ENCODE results near the gene CEACAM4. TPM values are rescaled to one million over a fixed set of nuclear protein-coding genes. Genes with fewer than 3 reads are reported as not detected.

CEACAM4 gene
- total RNA-seq, 1 experiment from 2014 or later, result not detected

GRCh38 chr19:41624937-41625336 lies 1.9 kb downstream of the CEACAM4 start:
- Histone ChIP-seq H3K4me2 (ENCODE audit: low read length) (no peak overlapping the region), H3K9me3 (ENCODE audit: control insufficient read depth in 1 of 2, insufficient read depth in 1 of 2, low read depth in 1 of 2, low read length in 2 of 2) (peaks cover 0 to 3% of the 10 kb centered on the region in 2 experiments; a peak in 1 of 4 replicates), H3K36me3 (ENCODE audit: control insufficient read depth in 1 of 2, insufficient read depth in 2 of 2, low read length in 2 of 2) (no peaks in the 10 kb centered on the region), H3K4me1 (ENCODE audit: control insufficient read depth in 1 of 2, insufficient read depth in 2 of 2, low read length in 2 of 2) (no peaks in the 10 kb centered on the region), H3K27ac (ENCODE audit: low read depth, low read length) (no peak overlapping the region), H3K9me2 (ENCODE audit: insufficient read depth) (no peaks in the 10 kb centered on the region), H3K4me3 (replicated peaks in 1 of 2; ENCODE audit: low read depth in 1 of 2, low read length in 2 of 2) (no peak overlapping the region), H3K9ac (ENCODE audit: low read length) (no peak overlapping the region), H4K20me1 (ENCODE audit: insufficient read depth) (no peaks in the 10 kb centered on the region), H2AFZ (ENCODE audit: low read depth, low read length, poor library complexity, severe bottlenecking) (no peak overlapping the region), H3K27me3 (ENCODE audit: insufficient read depth, low read length) (peaks cover 68% of the 10 kb centered on the region), H3K79me2 (ENCODE audit: insufficient read depth, low read length) (no peaks in the 10 kb centered on the region)
- intact Hi-C loops (cut with micrococcal nuclease), result no loop called here
- ChIA-PET RAD21 (ENCODE audit: low non-redundant PET in 1 of 2, low total read pairs in 2 of 2, uncharacterized antibody in 2 of 2, unreplicated experiment in 2 of 2) (no interaction called here), POLR2A (no interaction called here), CTCF (interaction anchor here (1.1 kb wide), 1 partner anchor 17 kb away, joined by 4 read pairs; no protein-coding TSS in a partner anchor)
- BruUV-seq (replicated peaks), result no TSS peak
- ATAC-seq, result no peak
- no peak for TF ChIP-seq MAX (IDR thresholded peaks at IDR 0.05)
- TF ChIP-seq ZNF274 (IDR thresholded peaks at IDR 0.05; ENCODE audit: low read depth, low read length), result no peak
- no peak for TF ChIP-seq ZFX (IDR thresholded peaks at IDR 0.05)
- no peak for TF ChIP-seq EZH2 (IDR thresholded peaks at IDR 0.05)
- TF ChIP-seq JUND (IDR thresholded peaks at IDR 0.05), result no peak
- TF ChIP-seq CEBPB (IDR thresholded peaks at IDR 0.05; ENCODE audit: low read depth), result no peak
- TF ChIP-seq YY1 (IDR thresholded peaks at IDR 0.05; ENCODE audit: extremely low read depth, insufficient replicate concordance, low read depth, low read length), result no peak
- no peak for TF ChIP-seq CTCF (IDR thresholded peaks at IDR 0.05 in 2 of 3, conservative IDR thresholded peaks at IDR 0.05 in 1 of 3; ENCODE audit: borderline replicate concordance in 1 of 3, insufficient read depth in 1 of 3, low read depth in 2 of 3, low read length in 2 of 3)
- TF ChIP-seq SIN3A (IDR thresholded peaks at IDR 0.05; ENCODE audit: low read depth), result no peak
- TF ChIP-seq SRF (IDR thresholded peaks at IDR 0.05; ENCODE audit: low read depth), result no peak
- TF ChIP-seq POLR2AphosphoS5 (IDR thresholded peaks at IDR 0.05; ENCODE audit: low read depth, low read length), result no peak
- no peak for TF ChIP-seq TCF7L2 (IDR thresholded peaks at IDR 0.05; ENCODE audit: borderline replicate concordance, extremely low read depth, insufficient read depth, insufficient read length)
- no peak for TF ChIP-seq POLR2A (IDR thresholded peaks at IDR 0.05; ENCODE audit: borderline replicate concordance, extremely low read depth, insufficient read depth, insufficient read length)
- TF ChIP-seq EGR1 (IDR thresholded peaks at IDR 0.05; ENCODE audit: low read depth), result no peak
- no peak for TF ChIP-seq RAD21 (IDR thresholded peaks at IDR 0.05; ENCODE audit: low read depth)
- no peak for TF ChIP-seq ELF1 (IDR thresholded peaks at IDR 0.05; ENCODE audit: borderline replicate concordance, low read depth)
- no peak for TF ChIP-seq SP1 (IDR thresholded peaks at IDR 0.05; ENCODE audit: low read depth)
- TF ChIP-seq REST (IDR thresholded peaks at IDR 0.05; ENCODE audit: low read depth), result no peak
- TF ChIP-seq FOSL1 (IDR thresholded peaks at IDR 0.05; ENCODE audit: low read depth), result no peak
- no peak for TF ChIP-seq ZBTB33 (IDR thresholded peaks at IDR 0.05; ENCODE audit: extremely low read depth, insufficient replicate concordance, low read length)
- no peak for DNase-seq (ENCODE audit: low read depth, low spot score)

All from HCT116 (cell line).